Activated CD4-positive, alpha-beta memory T cell treated with anti-CD3 and anti-CD28 coated beads for 36 hours (primary cell): ENCODE data around the gene ATN1. TPM values are rescaled to one million over a fixed set of nuclear protein-coding genes. Genes with fewer than 3 reads are reported as not detected.

Experiments
- CTCF ChIA-PET: fragments of 350-600 bp; sonication (Branson Sonifier 250); formaldehyde crosslinking; loops from one replicate; lab custom pipeline; 2021; ENCODE audit warnings: antibody characterized with exemption, inconsistent platforms; lab: Charles Lee
- POLR2A ChIA-PET: fragments of 350-600 bp; sonication (Branson Sonifier 250); formaldehyde crosslinking; loops from one replicate; lab custom pipeline; 2021; ENCODE audit warnings: antibody characterized with exemption; lab: Charles Lee
- DNase-seq: peaks from one replicate; pipeline ENCODE4 v3.0.0-alpha.2; 2020
- H3K27ac Mint-ChIP-seq: one replicate; pipeline ENCODE4 v1.8.0; 2021; ENCODE audit warnings: mixed read lengths
- H3K27me3 Mint-ChIP-seq: one replicate; pipeline ENCODE4 v1.8.0; 2021; ENCODE audit warnings: mixed read lengths
- H3K36me3 Mint-ChIP-seq: one replicate; pipeline ENCODE4 v1.8.0; 2021; ENCODE audit warnings: mixed read lengths
- H3K4me1 Mint-ChIP-seq: one replicate; pipeline ENCODE4 v1.8.0; 2021; ENCODE audit warnings: low read depth, mixed read lengths
- H3K4me3 Mint-ChIP-seq: one replicate; pipeline ENCODE4 v1.8.0; 2021; ENCODE audit warnings: mild to moderate bottlenecking, mixed read lengths
- H3K9me3 Mint-ChIP-seq: one replicate; pipeline ENCODE4 v1.8.0; 2021; ENCODE audit warnings: mixed read lengths
- intact Hi-C: fragments of 100-400 bp; cut with micrococcal nuclease; formaldehyde crosslinking; loops from one replicate; pipeline ENCODE4 v1.15.1; 2023
- total RNA-seq, 2 experiments: library from RNA; stranded (reverse); gene quantifications; one replicate each; pipeline ENCODE4 v1.2.3, GENCODE V29; 2021

Gene ATN1
- total RNA-seq, 2 experiments from 2014 or later: 34.8 to 37.8 TPM

- CTCF ChIA-PET: interaction anchor here (0.6 to 5.1 kb wide), 25 partner anchors 9 to 420 kb away, joined by 3 to 63 read pairs (median 5); partner anchors contain the start of genes ATN1, ENO2, MLF2 and SPSB2
- intact Hi-C loops: loop anchor here (1.0 to 2.0 kb wide), 2 partner anchors 13 to 33 kb away; partner anchors contain the start of gene LRRC23
- peak overlapping the region; percentile 94 for H3K27ac Mint-ChIP-seq
- H3K36me3 Mint-ChIP-seq: peaks cover 18% of the 10 kb centered on the region
- peak; percentile 96 for DNase-seq
- no peaks in the 10 kb centered on the region for H3K27me3 Mint-ChIP-seq
- POLR2A ChIA-PET: interaction anchor here (0.6 to 3.2 kb wide), 22 partner anchors 9 to 185 kb away, joined by 3 to 33 read pairs (median 5); partner anchors contain the start of genes ATN1, CDCA3, EMG1 and ENO2
- peaks cover 44% of the 10 kb centered on the region for H3K4me1 Mint-ChIP-seq
- H3K4me3 Mint-ChIP-seq: peak overlapping the region; percentile 76
- no peaks in the 10 kb centered on the region for H3K9me3 Mint-ChIP-seq
Measured at GRCh38 chr12:6937481-6938352, 10.0 kb downstream of the ATN1 start.

GRCh38 chr12:6938353-6939190, 10.8 kb downstream of the ATN1 start:
- no peaks in the 10 kb centered on the region for H3K9me3 Mint-ChIP-seq
- H3K4me1 Mint-ChIP-seq: peaks cover 45% of the 10 kb centered on the region
- peak overlapping the region; percentile 76 for H3K4me3 Mint-ChIP-seq
- H3K27me3 Mint-ChIP-seq: peaks cover 2% of the 10 kb centered on the region
- H3K36me3 Mint-ChIP-seq: peaks cover 20% of the 10 kb centered on the region
- DNase-seq: no peak
- ChIA-PET POLR2A (interaction anchor here (0.8 to 3.2 kb wide), 23 partner anchors 8 to 186 kb away, joined by 3 to 33 read pairs (median 5); partner anchors contain the start of genes ATN1, CDCA3, EMG1 and ENO2), CTCF (interaction anchor here (0.7 to 5.1 kb wide), 24 partner anchors 8 to 185 kb away, joined by 3 to 63 read pairs (median 6); partner anchors contain the start of genes ATN1, ENO2, MLF2 and SPSB2)
- peak overlapping the region; percentile 94 for H3K27ac Mint-ChIP-seq
- intact Hi-C loops: loop anchor here (1.0 kb wide), 1 partner anchor 14 kb away; no protein-coding TSS in a partner anchor

DNA sequence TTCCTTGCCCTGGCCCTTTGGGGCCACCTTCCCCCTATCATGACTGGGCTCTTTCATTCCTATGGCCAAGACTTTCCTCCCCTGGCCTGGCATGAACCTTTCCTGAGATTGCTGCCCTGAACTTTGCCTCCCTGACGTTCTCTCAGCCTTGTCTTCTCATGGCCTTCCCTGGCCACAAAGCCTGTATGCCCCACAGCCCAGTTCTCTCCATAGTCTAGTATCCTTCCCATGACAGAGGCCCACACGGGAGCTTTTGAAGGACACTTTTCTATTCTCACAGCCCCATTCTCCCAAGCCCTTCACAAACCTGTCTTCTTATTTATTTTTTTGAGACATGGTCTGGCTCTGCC, 11.4 kb downstream of the ATN1 start:
- intact Hi-C loops: no loop called here
- ChIA-PET POLR2A (interaction anchor here (0.9 to 3.2 kb wide), 9 partner anchors 10 to 87 kb away, joined by 3 to 19 read pairs (median 5); partner anchors contain the start of genes CDCA3, EMG1, PHB2 and PTPN6), CTCF (interaction anchor here (1.4 to 5.1 kb wide), 7 partner anchors 10 to 66 kb away, joined by 4 to 63 read pairs (median 6); partner anchors contain the start of gene SPSB2)
- Mint-ChIP-seq H3K27ac (peak overlapping the region; percentile 94), H3K36me3 (peaks cover 26% of the 10 kb centered on the region), H3K27me3 (peaks cover 6% of the 10 kb centered on the region), H3K4me1 (peaks cover 45% of the 10 kb centered on the region), H3K4me3 (peak overlapping the region; percentile 4), H3K9me3 (no peaks in the 10 kb centered on the region)
- DNase-seq: no peak

- Mint-ChIP-seq H3K4me3 (no peak overlapping the region), H3K27ac (no peak overlapping the region), H3K27me3 (peaks cover 6% of the 10 kb centered on the region), H3K9me3 (no peaks in the 10 kb centered on the region), H3K36me3 (peaks cover 28% of the 10 kb centered on the region), H3K4me1 (peaks cover 40% of the 10 kb centered on the region)
- intact Hi-C loops: no loop called here
- CTCF ChIA-PET: interaction anchor here (1.0 to 5.1 kb wide), 4 partner anchors 8 to 24 kb away, joined by 4 to 63 read pairs (median 8); no protein-coding TSS in a partner anchor
- no peak for DNase-seq
- POLR2A ChIA-PET: interaction anchor here (0.6 to 2.2 kb wide), 3 partner anchors 8 to 31 kb away, joined by 3 to 6 read pairs (median 3); no protein-coding TSS in a partner anchor
Measured at GRCh38 chr12:6941267-6941666, 13.5 kb downstream of the ATN1 start.

DNA sequence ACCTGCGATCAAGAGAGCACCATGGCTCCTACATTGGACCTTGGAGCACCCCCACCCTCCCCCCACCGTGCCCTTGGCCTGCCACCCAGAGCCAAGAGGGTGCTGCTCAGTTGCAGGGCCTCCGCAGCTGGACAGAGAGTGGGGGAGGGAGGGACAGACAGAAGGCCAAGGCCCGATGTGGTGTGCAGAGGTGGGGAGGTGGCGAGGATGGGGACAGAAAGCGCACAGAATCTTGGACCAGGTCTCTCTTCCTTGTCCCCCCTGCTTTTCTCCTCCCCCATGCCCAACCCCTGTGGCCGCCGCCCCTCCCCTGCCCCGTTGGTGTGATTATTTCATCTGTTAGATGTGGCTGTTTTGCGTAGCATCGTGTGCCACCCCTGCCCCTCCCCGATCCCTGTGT, 14.0 kb downstream of the ATN1 start:
- Mint-ChIP-seq H3K4me1 (peaks cover 36% of the 10 kb centered on the region), H3K27ac (peak overlapping the region; percentile 100), H3K27me3 (peaks cover 6% of the 10 kb centered on the region), H3K9me3 (no peaks in the 10 kb centered on the region), H3K36me3 (peaks cover 24% of the 10 kb centered on the region), H3K4me3 (no peak overlapping the region)
- ChIA-PET POLR2A (interaction anchor here (2.2 to 11.8 kb wide), 2 partner anchors 18 to 19 kb away, joined by 6 to 507 read pairs; no protein-coding TSS in a partner anchor), CTCF (interaction anchor here (1.0 to 15.9 kb wide), 3 partner anchors 12 to 23 kb away, joined by 4 to 586 read pairs (median 11); no protein-coding TSS in a partner anchor)
- intact Hi-C loops: no loop called here
- DNase-seq: no peak

DNA sequence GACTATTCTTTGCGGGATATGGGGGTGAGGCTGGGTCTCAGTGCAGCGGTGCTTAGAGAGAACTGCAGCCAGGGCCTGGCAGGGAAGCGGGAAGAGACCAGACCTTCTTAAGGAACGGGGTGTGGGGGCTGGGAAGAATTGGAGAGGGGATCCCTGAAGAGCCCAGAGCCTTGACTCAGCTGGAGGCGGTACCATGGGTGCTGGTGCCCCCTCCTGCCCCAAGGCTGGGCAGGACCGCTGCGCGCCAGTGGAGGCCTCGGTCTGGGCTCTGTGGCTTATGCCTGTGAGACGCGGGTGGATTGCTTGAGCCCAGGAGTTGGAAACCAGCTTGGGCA, 14.5 kb downstream of the ATN1 start:
- DNase-seq: no peak
- peaks cover 6% of the 10 kb centered on the region for H3K27me3 Mint-ChIP-seq
- peak overlapping the region; percentile 100 for H3K27ac Mint-ChIP-seq
- no peaks in the 10 kb centered on the region for H3K9me3 Mint-ChIP-seq
- intact Hi-C loops: no loop called here
- H3K4me3 Mint-ChIP-seq: no peak overlapping the region
- peaks cover 39% of the 10 kb centered on the region for H3K4me1 Mint-ChIP-seq
- ChIA-PET POLR2A (interaction anchor here (2.4 to 11.8 kb wide), 4 partner anchors 10 to 90 kb away, joined by 14 to 507 read pairs (median 29); partner anchors contain the start of genes CDCA3 and USP5), CTCF (interaction anchor here (0.9 to 15.9 kb wide), 2 partner anchors 17 to 18 kb away, joined by 5 to 586 read pairs; no protein-coding TSS in a partner anchor)
- H3K36me3 Mint-ChIP-seq: peaks cover 24% of the 10 kb centered on the region

DNA sequence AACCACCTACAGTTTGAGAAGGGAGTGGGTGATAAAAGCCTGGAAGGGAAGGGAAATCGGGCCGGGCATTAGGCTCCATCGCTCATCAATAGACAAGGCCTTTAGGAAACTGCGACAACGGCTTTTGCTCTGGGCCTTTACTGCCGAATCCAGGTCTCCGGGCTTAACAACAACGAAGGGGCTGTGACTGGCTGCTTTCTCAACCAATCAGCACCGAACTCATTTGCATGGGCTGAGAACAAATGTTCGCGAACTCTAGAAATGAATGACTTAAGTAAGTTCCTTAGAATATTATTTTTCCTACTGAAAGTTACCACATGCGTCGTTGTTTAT, 15.6 kb downstream of the ATN1 start:
- DNase-seq: peak; percentile 87
- intact Hi-C loops: loop anchor here (1.0 kb wide), 3 partner anchors 52 to 149 kb away; partner anchors contain the start of genes C1R and LPCAT3
- Mint-ChIP-seq H3K9me3 (no peaks in the 10 kb centered on the region), H3K4me1 (peaks cover 48% of the 10 kb centered on the region), H3K36me3 (peaks cover 25% of the 10 kb centered on the region), H3K4me3 (peak overlapping the region; percentile 90), H3K27ac (peak overlapping the region; percentile 100), H3K27me3 (peaks cover 6% of the 10 kb centered on the region)
- ChIA-PET CTCF (interaction anchor here (0.7 to 15.9 kb wide), 15 partner anchors 9 to 165 kb away, joined by 3 to 586 read pairs (median 7); partner anchors contain the start of genes C1RL, LPCAT3 and SPSB2), POLR2A (interaction anchor here (0.6 to 11.8 kb wide), 31 partner anchors 7 to 1017 kb away, joined by 3 to 507 read pairs (median 5); partner anchors contain the start of genes ATN1, C1RL, CDCA3 and COPS7A)

GRCh38 chr12:6943722-6944380, 16.1 kb downstream of the ATN1 start, which contains the start of the genes C12orf57 and RNU7-1:
TSS of gene C12orf57 (plus strand) at chr12:6944022. CDS start at chr12:6944122, 100 bp downstream.
TSS of gene RNU7-1 (plus strand) at chr12:6943816.
- peak within 1 kb of the TSS; percentile 90 for H3K4me3 Mint-ChIP-seq
- H3K27me3 Mint-ChIP-seq: peaks cover 6% of the 10 kb centered on the region
- intact Hi-C loops: loop anchor here (1.0 kb wide), 11 partner anchors 9 to 164 kb away; partner anchors contain the start of genes C1R, EMG1, LPCAT3 and PHB2
- peaks cover 25% of the 10 kb centered on the region for H3K36me3 Mint-ChIP-seq
- H3K4me1 Mint-ChIP-seq: peaks cover 52% of the 10 kb centered on the region
- CTCF ChIA-PET: interaction anchor here (0.7 to 15.9 kb wide), 19 partner anchors 8 to 164 kb away, joined by 3 to 586 read pairs (median 6); partner anchors contain the start of genes C1R, C1RL, LPCAT3 and SPSB2
- POLR2A ChIA-PET: interaction anchor here (0.6 to 11.8 kb wide), 36 partner anchors 8 to 1017 kb away, joined by 3 to 507 read pairs (median 5); partner anchors contain the start of genes ATN1, C1RL, CDCA3 and COPS7A
- DNase-seq: peak; percentile 90
- no peaks in the 10 kb centered on the region for H3K9me3 Mint-ChIP-seq
- H3K27ac Mint-ChIP-seq: peak within 1 kb of the TSS; percentile 100

GRCh38 chr12:6944381-6945186, 16.8 kb downstream of the ATN1 start:
- POLR2A ChIA-PET: interaction anchor here (0.7 to 11.8 kb wide), 35 partner anchors 8 to 342 kb away, joined by 3 to 507 read pairs (median 5); partner anchors contain the start of genes ATN1, C1RL, CDCA3 and COPS7A

More at GRCh38 chr12:6944381-6945186, 16.8 kb downstream of the ATN1 start:
- peak overlapping the region; percentile 90 for H3K4me3 Mint-ChIP-seq
- no peaks in the 10 kb centered on the region for H3K9me3 Mint-ChIP-seq
- DNase-seq: peak; percentile 95
- H3K36me3 Mint-ChIP-seq: peaks cover 25% of the 10 kb centered on the region
- intact Hi-C loops: loop anchor here (1.0 kb wide), 8 partner anchors 9 to 164 kb away; partner anchors contain the start of genes EMG1, PHB2 and USP5
- H3K27ac Mint-ChIP-seq: peak overlapping the region; percentile 100
- CTCF ChIA-PET: interaction anchor here (0.6 to 15.9 kb wide), 24 partner anchors 8 to 249 kb away, joined by 3 to 586 read pairs (median 5); partner anchors contain the start of genes C1R, C1RL, EMG1 and LPCAT3
- H3K4me1 Mint-ChIP-seq: peaks cover 56% of the 10 kb centered on the region
- H3K27me3 Mint-ChIP-seq: peaks cover 6% of the 10 kb centered on the region
